ENCODE data around the gene PROKR1. TPM values are rescaled to one million over a fixed set of nuclear protein-coding genes. Genes with fewer than 3 reads are reported as not detected.

PROKR1 gene
- total and polyA plus RNA-seq, 2 donors (not counting 3 experiments of a cell fraction or from before 2014, with no cell fraction given) = not detected

GRCh38 chr2:68671961-68672360, 28.6 kb downstream of the PROKR1 start:
- no peaks in the 10 kb centered on the region for H4K20me1 ChIP-seq (replicated peaks; ENCODE audit: control insufficient read depth, extremely low read depth, insufficient read depth, low read length)
- H3K4me3 ChIP-seq (replicated peaks in 1 of 3; ENCODE audit: insufficient read depth in 1 of 3, low read depth in 1 of 3, low read length in 3 of 3) = no peak overlapping the region
- H3K4me2 ChIP-seq (ENCODE audit: insufficient read depth, low read length) = no peak overlapping the region
- dilution Hi-C loops (cut with MboI; ENCODE audit: extremely low pct_ligation_motif_present, low sequenced_read_pairs) (no loop called here), intact Hi-C loops (cut with micrococcal nuclease) (no loop called here)
- H3K36me3 ChIP-seq (ENCODE audit: control insufficient read depth in 2 of 2, extremely low read depth in 1 of 2, insufficient read depth in 2 of 2, low read length in 2 of 2) = no peaks in the 10 kb centered on the region
- H3K4me1 ChIP-seq (ENCODE audit: control insufficient read depth, extremely low read depth, insufficient read depth, low read length) = no peaks in the 10 kb centered on the region
- H3K27me3 ChIP-seq (ENCODE audit: control insufficient read depth in 2 of 2, insufficient read depth in 2 of 2, low read length in 2 of 2) = peaks cover 4 to 8% of the 10 kb centered on the region in 2 experiments
- FAIRE-seq (no peak), DNase-seq (ENCODE audit: low read depth, low spot score) (no peak)
- H3K27ac ChIP-seq (ENCODE audit: insufficient read depth, low read depth, low read length) = no peak overlapping the region
- H3K9me1 ChIP-seq (replicated peaks; ENCODE audit: control insufficient read depth, extremely low read depth, insufficient read depth, low read length) = no peaks in the 10 kb centered on the region
- no peak overlapping the region for H2AFZ ChIP-seq (ENCODE audit: low read depth, low read length)
- BruUV-seq (replicated peaks) = no TSS peak
- POLR2A ChIA-PET = no interaction called here
- no peaks in the 10 kb centered on the region for H3K79me2 ChIP-seq (ENCODE audit: control insufficient read depth, insufficient read depth, low read length)
- no peak overlapping the region for H3K9ac ChIP-seq (replicated peaks; ENCODE audit: extremely low read depth, insufficient read depth, low read length)
- no peak for TF ChIP-seq EZH2 (IDR thresholded peaks at IDR 0.05; ENCODE audit: borderline replicate concordance, low read depth, low read length, severe bottlenecking)
- TF ChIP-seq, protein P1, sequence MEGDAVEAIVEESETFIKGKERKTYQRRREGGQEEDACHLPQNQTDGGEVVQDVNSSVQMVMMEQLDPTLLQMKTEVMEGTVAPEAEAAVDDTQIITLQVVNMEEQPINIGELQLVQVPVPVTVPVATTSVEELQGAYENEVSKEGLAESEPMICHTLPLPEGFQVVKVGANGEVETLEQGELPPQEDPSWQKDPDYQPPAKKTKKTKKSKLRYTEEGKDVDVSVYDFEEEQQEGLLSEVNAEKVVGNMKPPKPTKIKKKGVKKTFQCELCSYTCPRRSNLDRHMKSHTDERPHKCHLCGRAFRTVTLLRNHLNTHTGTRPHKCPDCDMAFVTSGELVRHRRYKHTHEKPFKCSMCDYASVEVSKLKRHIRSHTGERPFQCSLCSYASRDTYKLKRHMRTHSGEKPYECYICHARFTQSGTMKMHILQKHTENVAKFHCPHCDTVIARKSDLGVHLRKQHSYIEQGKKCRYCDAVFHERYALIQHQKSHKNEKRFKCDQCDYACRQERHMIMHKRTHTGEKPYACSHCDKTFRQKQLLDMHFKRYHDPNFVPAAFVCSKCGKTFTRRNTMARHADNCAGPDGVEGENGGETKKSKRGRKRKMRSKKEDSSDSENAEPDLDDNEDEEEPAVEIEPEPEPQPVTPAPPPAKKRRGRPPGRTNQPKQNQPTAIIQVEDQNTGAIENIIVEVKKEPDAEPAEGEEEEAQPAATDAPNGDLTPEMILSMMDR (IDR thresholded peaks at IDR 0.05; ENCODE audit: extremely low read depth in 1 of 2, insufficient read depth in 1 of 2, low read depth in 1 of 2, low read length in 2 of 2) = no peak
- no peak for TF ChIP-seq JUN (IDR thresholded peaks at IDR 0.05; ENCODE audit: borderline replicate concordance, insufficient read depth, insufficient read length, low read depth)
- TF ChIP-seq MAX (IDR thresholded peaks at IDR 0.05; ENCODE audit: insufficient read depth, insufficient read length) = no peak
- no peak for TF ChIP-seq POLR2AphosphoS5 (IDR thresholded peaks at IDR 0.05; ENCODE audit: insufficient read depth, low read depth, low read length)
- no peak for TF ChIP-seq FOS (IDR thresholded peaks at IDR 0.05; ENCODE audit: borderline replicate concordance, insufficient read depth, low read length)
- no peak for TF ChIP-seq GATA2 (IDR thresholded peaks at IDR 0.05; ENCODE audit: insufficient read depth, insufficient read length, low read depth, low read length)
- no peak for TF ChIP-seq POLR2A (IDR thresholded peaks at IDR 0.05; ENCODE audit: low read depth, low read length)
- no peak for TF ChIP-seq MYC (IDR thresholded peaks at IDR 0.05; ENCODE audit: low read depth, low read length)
- CTCF ChIA-PET = no interaction called here
- H3K9me3 ChIP-seq (replicated peaks; ENCODE audit: control insufficient read depth, insufficient read depth, low read length) = no peaks in the 10 kb centered on the region

Data from endothelial cell of umbilical vein (primary cell).